Posterior cingulate gyrus (tissue), 11 donors: ENCODE data around the gene TPMT.

ENCODE experiments used
- DNase-seq, 10 donors: peaks; one replicate each; pipeline versions ENCODE4 v3.0.0 to v3.0.0-alpha.2; 2020 to 2021; ENCODE audit warnings: mixed read lengths in 3 of 10
- intact Hi-C: fragments of 100-400 bp; cut with DNase I; formaldehyde crosslinking; loops from one replicate; pipeline ENCODE4 v1.15.1; 2023

TPMT gene

DNA sequence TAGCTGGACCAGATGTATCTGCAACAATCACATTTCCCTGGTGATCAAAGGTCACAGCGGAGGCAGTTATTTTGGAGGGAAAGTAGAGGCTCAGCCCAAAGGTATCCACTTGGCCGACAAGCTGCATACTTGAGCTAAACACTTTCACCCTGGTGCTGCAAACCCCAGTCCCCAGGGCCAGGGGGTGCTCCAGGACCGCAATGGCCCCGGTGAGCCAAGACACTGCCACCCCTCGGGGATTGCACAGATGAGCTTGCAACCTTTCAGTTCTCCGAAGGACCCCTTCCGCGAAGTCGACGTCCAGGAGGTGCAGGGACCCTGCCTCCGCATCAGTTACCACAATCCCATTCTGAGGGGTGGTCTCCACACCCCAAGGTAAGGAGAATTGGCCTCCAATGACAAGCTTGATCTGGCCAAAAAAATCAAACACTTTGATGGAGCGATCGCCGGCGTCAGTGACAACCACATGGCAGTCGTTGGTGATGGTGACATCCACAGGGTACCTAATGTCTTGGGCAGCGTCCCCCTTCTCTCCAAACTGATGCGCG lies 33.2 kb downstream of the TPMT start:
- peak in 1 of 10 donors; percentile 78 for DNase-seq
- intact Hi-C loops = loop anchor here (2.0 to 5.0 kb wide), 2 partner anchors 133 to 289 kb away; no protein-coding TSS in a partner anchor

DNA sequence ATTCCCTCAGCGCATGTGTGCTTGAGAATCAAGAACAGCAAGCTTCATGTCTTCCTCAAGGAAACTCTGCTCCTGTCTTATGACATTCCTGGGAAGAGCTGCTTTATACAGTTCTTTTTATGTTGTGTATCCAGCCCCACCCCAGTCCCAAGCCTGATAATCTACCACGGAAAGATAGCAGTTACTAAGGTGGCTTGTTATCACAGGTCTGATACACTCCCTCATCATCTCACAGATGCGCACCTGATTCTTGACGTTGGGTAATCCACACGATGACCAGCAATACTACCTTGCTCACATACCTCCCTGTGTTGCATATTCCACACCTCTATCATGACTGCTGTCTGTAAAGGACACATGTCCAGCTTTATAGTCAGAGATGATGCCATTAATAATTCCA lies 35.6 kb downstream of the TPMT start:
- no peak for DNase-seq
- intact Hi-C loops = no loop called here

DNA sequence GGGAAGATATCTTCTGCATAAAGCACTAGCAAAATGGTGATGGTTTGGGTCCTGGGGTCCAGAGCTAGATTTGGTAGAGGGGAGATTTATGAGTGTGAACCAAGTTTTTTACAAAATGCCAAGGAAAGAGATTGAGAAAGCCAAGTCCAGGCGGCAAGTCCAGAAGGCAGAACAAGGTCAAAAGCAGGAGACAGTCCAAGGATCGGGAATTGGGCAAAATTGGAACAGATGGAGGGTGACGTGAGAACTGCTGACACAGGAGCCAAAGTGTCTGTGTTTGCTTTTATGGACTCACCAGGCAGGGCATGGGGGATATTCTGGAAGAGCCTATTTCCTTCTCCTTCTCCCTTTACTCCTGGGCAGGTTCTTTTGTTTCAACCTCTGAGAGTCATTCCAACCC lies 36.5 kb downstream of the TPMT start:
- DNase-seq = no peak

DNA sequence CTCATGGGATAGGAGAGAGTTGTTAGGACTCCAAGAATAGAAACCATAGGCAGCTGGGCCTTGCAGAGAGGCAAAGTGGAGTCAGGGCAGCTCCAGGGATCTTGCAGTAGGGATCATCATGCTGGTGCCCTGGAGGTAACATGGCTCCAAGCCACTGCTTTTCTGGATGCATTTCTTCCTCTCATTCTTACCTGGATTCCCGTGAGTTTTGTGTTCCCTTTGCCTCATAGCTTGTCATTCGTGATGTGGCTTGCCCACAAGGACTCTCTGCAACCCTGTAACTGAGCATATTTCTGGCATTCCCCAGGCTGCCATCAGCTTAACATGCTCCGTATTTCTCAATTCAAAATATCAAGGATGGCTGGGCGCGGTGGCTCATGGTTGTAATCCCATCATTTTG lies 37.7 kb downstream of the TPMT start:
- intact Hi-C loops = no loop called here
- no peak for DNase-seq

More for the DNA sequence above, 36.5 kb downstream of the TPMT start:
- intact Hi-C loops = no loop called here

DNA sequence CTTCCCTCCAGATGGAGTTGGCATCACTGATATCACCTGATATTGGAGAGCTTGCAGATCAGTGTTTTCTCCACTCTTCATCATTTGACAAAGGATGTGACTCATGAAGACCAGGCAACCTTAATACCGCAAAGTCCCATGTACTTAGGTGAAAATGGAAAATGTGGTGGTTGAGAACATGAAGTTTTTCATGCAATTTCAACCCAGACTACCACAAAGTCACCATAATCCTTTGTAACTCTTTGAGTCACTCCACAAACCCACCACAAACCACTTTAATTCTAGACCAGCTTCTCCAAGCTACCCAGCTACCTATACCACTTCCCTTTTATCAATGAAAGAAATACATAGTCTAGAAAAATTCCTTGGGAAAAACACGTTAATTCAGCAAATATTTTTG lies 39.5 kb downstream of the TPMT start:
- intact Hi-C loops = no loop called here
- DNase-seq = no peak

DNA sequence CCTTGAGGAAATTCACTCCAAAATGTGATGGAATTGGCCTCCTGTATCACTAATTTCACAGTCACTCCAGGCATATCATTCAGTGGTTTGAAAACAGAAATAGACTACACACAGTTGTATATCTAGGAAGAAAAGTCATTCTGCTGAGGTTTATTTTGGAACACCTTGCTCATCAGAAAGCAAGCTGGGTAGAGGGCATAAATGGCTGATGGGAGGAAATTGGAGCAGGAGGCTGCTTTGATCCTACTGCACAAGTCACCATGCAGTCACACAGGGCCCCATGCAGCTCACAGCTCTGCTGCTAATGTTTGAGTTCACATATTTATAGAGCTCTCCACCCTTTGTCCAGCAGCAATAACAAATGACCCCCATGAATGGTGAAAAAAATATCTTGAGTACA lies 44.7 kb downstream of the TPMT start:
- DNase-seq = no peak
- intact Hi-C loops = no loop called here

DNA sequence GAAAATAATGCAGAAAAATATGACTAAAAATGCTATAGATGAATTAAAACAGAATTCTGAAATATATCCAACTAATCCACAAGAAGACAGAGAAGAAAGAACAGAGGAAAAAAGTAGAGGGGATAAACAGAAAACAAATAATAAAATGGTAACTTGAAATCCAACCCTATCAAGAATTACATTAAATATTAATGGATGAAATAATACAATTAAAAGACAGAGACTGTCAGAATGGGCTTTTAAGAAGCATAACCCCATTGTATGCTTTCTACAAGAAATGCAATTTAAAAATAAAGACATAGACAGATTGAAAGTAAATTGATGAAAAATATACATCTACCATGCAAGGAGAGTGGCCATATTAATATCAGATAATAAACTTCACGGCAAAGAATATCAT lies 47.8 kb downstream of the TPMT start:
- intact Hi-C loops = no loop called here
- no peak for DNase-seq

DNA sequence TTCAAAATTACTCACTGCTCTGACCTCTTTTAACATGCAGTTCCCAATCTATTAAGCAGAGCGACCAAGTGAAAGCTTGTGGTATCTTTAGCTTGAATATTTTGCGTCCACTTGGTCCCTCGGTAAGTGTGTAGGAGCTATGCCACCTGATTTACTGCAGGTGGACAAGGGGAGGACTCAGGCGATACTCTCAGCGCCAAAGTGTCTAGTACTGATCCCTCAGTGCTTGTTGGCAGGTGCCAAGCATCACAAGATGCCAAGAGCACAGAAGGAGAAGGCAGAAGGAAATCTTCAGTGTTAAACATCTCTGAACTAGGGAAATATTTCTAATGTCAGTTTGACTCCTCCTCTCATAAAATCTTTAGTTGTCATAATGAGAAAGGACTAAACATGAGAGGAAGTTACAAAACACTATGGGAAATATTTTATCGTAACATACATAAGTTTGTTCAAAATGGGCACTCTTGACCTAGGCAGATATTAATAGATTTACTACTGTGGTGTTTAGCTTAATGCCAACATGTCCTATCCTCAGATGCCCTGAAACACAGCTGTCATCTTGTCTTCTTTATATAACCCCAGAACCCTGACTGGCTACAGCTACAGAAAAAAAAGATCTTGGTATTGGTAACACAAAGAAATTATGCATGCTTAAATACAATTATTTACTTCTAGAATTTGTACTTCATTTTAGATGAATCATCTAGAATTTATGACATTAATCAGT lies 51.9 kb downstream of the TPMT start:
- intact Hi-C loops = no loop called here
- no peak for DNase-seq

DNA sequence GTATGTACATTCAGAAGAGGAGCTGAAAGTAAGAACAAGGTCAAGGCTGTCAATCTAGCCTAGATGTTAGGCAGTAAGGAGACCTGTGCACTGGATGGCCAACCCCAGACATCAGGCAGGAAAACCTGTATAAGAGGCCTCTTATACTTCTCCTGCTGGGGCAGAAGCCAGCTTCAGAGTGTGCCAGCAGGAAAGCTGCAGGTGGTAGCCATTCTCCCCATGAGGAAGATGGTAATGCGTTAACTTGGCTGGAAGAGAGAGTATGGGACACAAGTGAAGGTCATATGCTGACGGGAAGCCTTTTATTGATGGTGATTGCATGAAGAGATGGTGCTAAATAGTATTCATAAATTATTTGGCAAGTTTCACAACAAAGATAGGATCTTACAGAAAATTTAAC lies 53.0 kb downstream of the TPMT start:
- DNase-seq = no peak
- intact Hi-C loops = no loop called here

DNA sequence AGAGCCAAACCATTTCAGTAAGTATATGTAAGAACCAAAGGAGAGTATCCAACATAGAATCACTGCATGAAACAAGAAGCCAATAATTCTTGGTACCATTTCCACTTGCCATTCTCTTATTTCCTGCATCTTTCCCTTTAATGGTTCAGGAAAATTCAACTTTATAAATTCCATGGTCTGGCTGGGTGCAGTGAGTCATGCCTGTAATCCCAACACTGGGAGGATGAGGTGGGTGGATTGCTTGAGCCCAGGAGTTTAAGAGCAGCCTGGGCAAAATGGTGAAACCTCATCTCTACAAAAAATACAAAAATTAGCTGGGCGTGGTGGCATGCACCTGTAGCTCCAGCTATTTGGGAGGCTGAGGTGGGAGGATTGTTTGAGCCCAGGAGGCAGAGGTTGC lies 53.6 kb downstream of the TPMT start:
- no peak for DNase-seq
- intact Hi-C loops = no loop called here

DNA sequence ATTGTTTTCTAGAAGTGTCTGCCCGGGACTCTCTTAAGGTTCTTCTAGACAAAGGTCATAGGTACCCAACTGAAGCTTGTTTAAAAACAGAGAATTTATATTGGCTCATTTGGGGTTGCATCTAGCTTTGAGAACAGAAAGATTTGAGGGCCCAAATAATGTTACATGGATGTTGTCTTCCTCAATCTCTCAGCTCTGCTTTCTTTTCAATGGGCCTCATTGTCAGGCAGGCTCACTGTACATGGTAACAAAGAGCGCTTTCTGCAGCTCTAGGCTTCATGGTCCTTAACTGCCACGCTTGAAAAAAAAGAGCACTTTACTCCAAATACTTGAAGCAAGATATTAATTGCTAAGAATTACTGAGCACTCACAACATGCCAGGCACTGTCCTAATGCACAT lies 54.6 kb downstream of the TPMT start:
- intact Hi-C loops = no loop called here
- DNase-seq = peak in 3 of 10 donors; percentile 19 to 50 (median 29)

DNA sequence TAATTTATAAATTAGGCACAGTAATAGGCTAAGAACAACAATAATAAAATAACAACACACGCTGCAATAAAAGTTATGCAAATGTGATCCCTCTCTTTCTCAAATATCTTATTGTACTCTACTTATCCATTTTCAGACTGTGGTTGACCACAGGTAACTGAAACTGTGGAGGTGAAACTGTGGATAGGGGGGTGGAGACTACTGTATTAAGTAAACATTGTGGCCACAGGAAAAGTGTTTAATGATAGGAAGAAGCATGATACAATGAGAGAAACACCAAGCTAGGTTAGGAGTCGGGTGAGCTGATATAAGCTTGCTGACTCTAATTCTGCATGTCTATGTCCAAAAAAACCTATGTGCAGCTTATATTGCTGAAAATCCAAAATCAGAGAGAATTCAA lies 55.4 kb downstream of the TPMT start:
- DNase-seq = no peak
- intact Hi-C loops = no loop called here

DNA sequence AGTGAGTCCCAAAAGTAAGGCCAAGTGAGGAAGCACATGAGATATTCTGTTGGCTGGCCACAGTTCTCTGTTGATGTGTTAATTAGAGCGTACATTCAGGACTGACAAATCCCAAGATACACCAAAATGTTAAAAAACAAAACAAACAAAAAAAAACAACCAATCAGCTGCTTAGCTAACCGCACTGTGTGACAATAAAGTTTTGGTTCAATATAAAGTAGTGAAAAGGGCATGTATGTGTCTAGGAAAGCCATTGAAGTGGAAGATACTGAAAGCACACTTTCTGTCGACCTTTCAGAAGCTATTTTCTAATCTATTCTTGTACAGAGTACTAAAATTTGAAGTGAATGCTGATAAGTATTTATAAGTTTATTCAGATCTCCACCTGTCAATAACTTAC lies 58.5 kb downstream of the TPMT start:
- intact Hi-C loops = no loop called here

DNA sequence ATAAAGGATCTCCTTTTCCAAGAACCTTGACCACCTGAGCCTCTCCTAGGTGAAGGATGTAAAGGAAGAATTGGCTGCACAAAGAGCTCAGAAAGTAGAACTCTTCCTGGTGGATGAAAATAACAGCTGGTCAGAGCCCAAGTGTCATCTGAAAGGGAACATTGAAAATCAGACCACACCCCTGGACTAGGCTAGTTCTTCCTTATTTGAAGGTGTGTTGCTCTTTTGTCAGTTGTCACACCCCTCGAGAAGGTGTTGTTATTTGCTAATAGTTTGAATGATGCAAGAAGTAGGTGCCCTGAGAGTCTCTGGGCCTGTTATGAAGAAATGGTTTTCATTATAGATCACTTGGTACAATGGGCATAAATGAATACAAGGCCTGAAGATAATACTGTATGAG lies 63.5 kb downstream of the TPMT start:
- DNase-seq = no peak
- intact Hi-C loops = no loop called here

More for the DNA sequence above, 58.5 kb downstream of the TPMT start:
- no peak for DNase-seq

DNA sequence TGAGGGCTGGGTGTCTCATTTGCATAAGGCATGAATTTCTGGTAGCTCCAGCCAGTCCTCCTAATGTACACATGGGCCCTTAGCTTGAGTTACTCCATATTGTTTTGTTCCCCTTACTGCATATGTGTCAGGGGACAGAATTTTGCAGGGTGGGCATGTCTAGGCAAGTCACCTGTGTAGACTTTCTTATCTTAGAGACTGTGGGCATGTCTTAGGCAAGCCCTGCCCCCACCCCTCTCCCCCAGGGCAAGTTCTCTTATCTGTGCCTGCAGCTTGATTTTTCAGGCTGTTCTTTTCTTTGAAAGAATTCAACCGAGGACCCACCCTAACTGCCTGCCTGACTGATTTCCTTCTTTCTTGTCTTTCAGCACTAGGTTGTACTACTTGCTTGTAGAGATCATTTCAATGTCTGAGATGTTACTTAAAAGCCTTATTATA lies 64.5 kb downstream of the TPMT start:
- DNase-seq = no peak
- intact Hi-C loops = no loop called here

DNA sequence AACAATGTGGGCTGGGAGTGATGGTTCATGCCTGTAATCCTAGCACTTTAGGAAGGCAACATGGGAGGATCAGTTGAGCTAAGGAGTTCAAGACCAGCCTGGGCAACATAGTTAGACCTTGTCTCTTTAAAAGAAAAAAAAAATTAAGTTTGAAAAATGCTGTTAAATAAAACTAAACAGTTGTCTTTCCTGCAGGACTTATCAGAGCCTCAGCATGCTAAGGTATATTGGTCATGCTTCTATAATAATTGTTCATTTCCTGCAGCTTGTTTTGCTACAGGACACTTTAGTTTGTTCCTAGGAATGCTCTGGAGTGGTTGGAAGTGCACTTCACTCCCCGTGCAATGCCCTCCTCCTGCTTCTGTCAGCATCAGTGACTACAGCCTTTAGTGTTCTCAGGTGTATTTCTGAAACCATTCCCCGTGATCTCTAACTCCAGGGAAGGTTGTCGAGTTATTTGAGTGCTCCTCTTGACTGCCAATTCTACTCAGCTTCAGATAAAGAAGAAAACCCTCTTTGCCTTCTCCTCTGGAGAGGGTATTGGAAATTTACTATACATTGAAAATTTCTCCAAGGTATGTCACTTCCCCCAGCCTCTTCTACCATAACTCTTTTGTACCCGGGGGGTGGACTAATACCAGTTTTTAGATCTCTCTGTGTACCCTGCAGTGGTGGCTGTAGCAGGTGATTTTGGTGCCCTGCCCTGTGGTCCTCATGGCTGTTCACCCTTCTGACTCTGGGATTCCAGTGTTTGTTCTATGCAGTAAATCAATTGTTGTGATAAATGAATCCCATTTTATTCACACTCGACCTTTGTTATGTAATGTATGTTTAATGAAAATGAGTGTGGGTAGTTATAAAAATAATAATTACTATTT lies 66.2 kb downstream of the TPMT start:
- intact Hi-C loops = no loop called here
- DNase-seq = no peak

DNA sequence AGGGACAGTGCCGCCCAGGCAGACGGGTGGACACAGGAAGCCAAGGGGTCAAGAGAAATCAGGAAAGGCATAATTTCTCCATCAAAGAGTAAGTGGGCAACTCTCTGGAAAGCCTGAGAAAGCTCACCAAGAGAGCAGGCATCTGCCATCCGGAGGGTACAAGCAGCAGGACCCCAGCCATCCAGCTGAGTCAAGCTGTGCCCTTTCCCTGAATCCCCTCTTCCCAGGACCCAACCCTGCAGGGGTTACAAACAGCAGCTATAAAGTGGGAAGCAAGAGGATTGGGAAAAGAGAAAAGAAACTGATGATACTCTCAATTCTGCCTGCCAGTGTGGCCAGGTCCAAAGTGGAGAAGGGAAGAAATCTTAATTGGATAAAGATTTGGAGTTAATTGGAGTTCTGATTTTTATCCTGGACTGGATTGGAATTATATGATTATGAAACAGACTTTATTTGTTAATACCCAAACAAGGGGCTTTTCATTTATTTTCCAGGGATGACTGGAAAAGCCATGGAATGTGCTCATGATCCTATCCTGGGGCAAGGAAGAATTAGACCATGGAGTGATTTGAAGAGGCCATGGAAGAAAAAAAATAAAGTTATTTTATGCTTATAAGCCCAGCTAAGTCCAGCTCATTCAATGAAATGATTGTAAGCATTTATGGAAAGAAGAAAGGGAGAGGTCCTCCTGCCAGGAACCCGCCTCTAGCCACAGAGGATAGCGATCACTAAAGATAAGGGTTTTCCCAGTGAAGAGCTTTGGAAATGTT lies 67.3 kb downstream of the TPMT start:
- intact Hi-C loops = no loop called here
- DNase-seq = no peak

DNA sequence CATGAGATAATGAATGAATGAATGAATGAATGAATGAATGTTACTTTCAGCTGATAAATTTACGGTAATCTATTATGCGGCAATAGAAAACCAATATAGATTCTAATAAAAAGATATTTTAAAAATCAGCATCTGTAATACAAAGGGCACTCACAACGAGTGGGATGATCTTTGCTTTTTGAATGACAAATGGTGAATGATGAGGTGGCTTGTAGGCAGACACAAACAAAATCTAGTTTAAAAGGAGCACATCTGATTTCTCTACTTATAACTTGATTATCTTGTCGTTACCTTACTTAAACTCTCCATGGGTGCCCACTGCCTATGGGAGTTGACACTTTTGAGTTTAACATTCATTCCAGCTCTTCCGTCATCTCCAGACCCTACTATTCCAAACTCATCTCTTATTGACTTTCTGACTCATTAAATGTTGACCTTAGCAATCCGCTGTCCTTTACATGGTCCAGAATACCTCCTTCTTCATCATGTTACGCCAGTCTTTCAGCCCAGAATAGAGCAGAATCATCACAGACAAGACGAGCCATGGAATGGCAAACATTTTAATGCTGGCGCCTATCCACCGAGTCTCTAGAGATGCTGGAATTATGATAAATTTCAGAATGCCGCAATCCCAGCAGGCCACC lies 73.7 kb downstream of the TPMT start:
- intact Hi-C loops = no loop called here

DNA sequence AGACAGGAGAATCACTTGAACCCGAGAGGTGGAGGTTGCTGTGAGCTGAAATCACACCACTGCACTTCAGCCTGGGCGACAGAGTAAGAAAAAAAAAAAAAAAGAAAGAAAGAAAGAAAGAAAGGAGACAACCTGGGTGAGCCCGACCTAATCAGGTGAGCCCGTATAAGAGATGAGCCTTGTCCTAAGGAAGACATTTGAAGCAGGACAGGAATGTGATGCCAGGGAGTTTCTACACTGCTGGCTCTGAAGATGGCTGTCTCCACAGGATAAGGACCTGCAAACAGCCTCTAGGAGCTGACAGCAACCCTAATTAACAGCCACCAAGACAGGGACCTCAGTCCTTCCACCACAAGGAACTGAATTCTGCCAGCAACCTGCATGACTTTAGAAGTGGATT lies 74.3 kb downstream of the TPMT start:
- no peak for DNase-seq
- intact Hi-C loops = no loop called here

More for the DNA sequence above, 73.7 kb downstream of the TPMT start:
- DNase-seq = no peak

DNA sequence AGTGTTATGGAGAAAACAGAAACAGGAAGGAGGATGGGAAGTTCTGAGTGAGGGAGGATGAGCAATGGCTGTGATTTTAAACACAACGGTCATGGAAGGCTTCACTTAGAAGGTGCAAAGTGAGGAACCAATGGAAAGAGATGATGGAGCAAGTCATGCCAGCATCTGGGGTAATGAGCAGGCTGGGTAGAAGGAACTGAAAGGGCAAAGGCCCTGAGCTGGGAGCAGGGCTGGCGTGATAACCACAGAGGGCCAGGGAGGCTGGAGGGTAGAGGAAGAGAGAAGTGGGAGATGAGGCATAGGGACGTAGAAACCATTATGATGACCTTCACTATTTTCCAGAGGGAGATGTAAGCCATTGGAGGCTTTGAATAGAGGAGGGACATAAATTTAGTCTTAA lies 76.0 kb downstream of the TPMT start:
- no peak for DNase-seq
- intact Hi-C loops = no loop called here
